K562 (cell line): ENCODE results near the gene SLC9A7. TPM values are rescaled to one million over a fixed set of nuclear protein-coding genes. Genes with fewer than 3 reads are reported as not detected.

ENCODE experiments used
- ATAC-seq: fragments of 200-7000 bp; cut with Tn5 transposase; 3 replicates; pipeline ENCODE4 v1.9.1; 2020; ENCODE audit warnings: moderate library complexity
- BruUV-seq: library from RNA; stranded (reverse); fragments of 400-500 nt; replicated peaks from 2 replicates; lab custom pipeline; 2021; lab: Mats Ljungman, UMichigan
- CTCF ChIA-PET: fragments of 300-600 bp; formaldehyde crosslinking; extraction: SDS; loops from one replicate; lab custom pipeline; 2021; ENCODE audit warnings: low intra/inter-chr PET ratio; lab: Yijun Ruan, JAX
- POLR2A ChIA-PET: fragments of 300-600, 350-650 bp; sonication (Branson Sonifier 250); formaldehyde crosslinking; extraction: SDS; loops from one replicate; lab custom pipeline; 2021; ENCODE audit warnings: antibody characterized with exemption, inconsistent platforms; lab: Yijun Ruan, JAX
- DNase-seq, 4 experiments: peaks; one replicate each; pipeline versions ENCODE4 v3.0.0 to v3.0.0-alpha.2; 2011 to 2018; ENCODE audit warnings: low spot score in 3 of 4, mixed read lengths in 3 of 4; ENCODE audit errors: extremely low read depth in 1 of 4
- FAIRE-seq: peaks from 2 replicates; lab custom pipeline; 2011; peaks lifted over from hg19 to GRCh38; lab: Jason Lieb, UNC
- H2AFZ ChIP-seq: 2 replicates; pipeline ENCODE4 v1.6.0; 2011; ENCODE audit warnings: low read depth, low read length, control low read depth, inconsistent platforms
- H3K27ac ChIP-seq: fragments of 200-600 bp; 3 replicates; pipeline ENCODE4 v1.8.0; 2011; ENCODE audit warnings: low read depth, mild to moderate bottlenecking, control low read depth, inconsistent platforms, low read length, moderate library complexity, mixed read lengths; ENCODE audit errors: extremely low read depth
- H3K27me3 ChIP-seq, 2 experiments: fragments of 300-600 bp in 1 of 2; 2 replicates in 1 of 2; 3 replicates in 1 of 2; pipeline versions ENCODE4 v1.6.0 to v1.8.0; 2011; ENCODE audit warnings: inconsistent platforms in 2 of 2, low read length in 2 of 2, mild to moderate bottlenecking in 1 of 2, mixed read lengths in 1 of 2, moderate library complexity in 1 of 2; ENCODE audit not compliant: control insufficient read depth in 2 of 2, insufficient read depth in 2 of 2
- H3K36me3 ChIP-seq: fragments of 300-600 bp; 3 replicates; pipeline ENCODE4 v1.8.0; 2011; ENCODE audit warnings: mild to moderate bottlenecking, low read length, inconsistent platforms; ENCODE audit not compliant: control insufficient read depth, insufficient read depth
- H3K4me1 ChIP-seq, 2 experiments: fragments of 200-600 bp in 1 of 2; replicated peaks in 1 of 2; 2 replicates in 1 of 2; 3 replicates in 1 of 2; pipeline versions ENCODE4 v1.5.1 to v1.8.0; 2011; ENCODE audit warnings: inconsistent platforms in 2 of 2, low read length in 2 of 2, mild to moderate bottlenecking in 1 of 2, mixed read lengths in 1 of 2, moderate library complexity in 1 of 2; ENCODE audit not compliant: control insufficient read depth in 2 of 2, insufficient read depth in 2 of 2
- H3K4me2 ChIP-seq: 2 replicates; pipeline ENCODE4 v1.6.1; 2011; ENCODE audit warnings: low read length, control low read depth, inconsistent platforms, mixed read lengths; ENCODE audit not compliant: insufficient read depth
- H3K4me3 ChIP-seq: fragments of 200-600 bp; sonication (generic), shearing (Covaris generic); 2 replicates; pipeline ENCODE4 v1.5.1; 2016; ENCODE audit warnings: control low read depth, inconsistent platforms
- H3K79me2 ChIP-seq: fragments of 200-600 bp; 3 replicates; pipeline ENCODE4 v1.8.0; 2011; ENCODE audit warnings: low read length, inconsistent platforms; ENCODE audit not compliant: control insufficient read depth, insufficient read depth
- H3K9ac ChIP-seq, 2 experiments: 2 replicates each; pipeline versions ENCODE4 v1.6.0 to v1.6.1; 2011; ENCODE audit warnings: low read depth in 2 of 2, low read length in 2 of 2, control low read depth in 1 of 2, inconsistent platforms in 1 of 2, mild to moderate bottlenecking in 1 of 2, mixed read lengths in 1 of 2; ENCODE audit not compliant: insufficient read depth in 1 of 2
- H3K9me1 ChIP-seq: one replicate; pipeline ENCODE4 v1.6.0; 2011; ENCODE audit warnings: inconsistent platforms, mild to moderate bottlenecking, low read length, moderate library complexity; ENCODE audit not compliant: control insufficient read depth, insufficient read depth
- H3K9me3 ChIP-seq: replicated peaks from 2 replicates; pipeline ENCODE4 v1.5.1; 2011; ENCODE audit warnings: low read depth, low read length, inconsistent platforms; ENCODE audit not compliant: control insufficient read depth, insufficient read depth
- H4K20me1 ChIP-seq: replicated peaks from 2 replicates; pipeline ENCODE4 v1.6.1; 2011; ENCODE audit warnings: low read length, inconsistent platforms, mixed read lengths; ENCODE audit not compliant: control insufficient read depth, insufficient read depth
- ARID3B ChIP-seq: fragments of 250-450 bp; sonication (Bioruptor Pico); IDR thresholded peaks from 2 replicates; pipeline ENCODE4 v1.4.0; 2020; ENCODE audit warnings: borderline replicate concordance
- DDX20 ChIP-seq: fragments of 450-650 bp; IDR thresholded peaks from 2 replicates; pipeline ENCODE4 v1.6.1; 2016; ENCODE audit warnings: missing genetic modification characterization, low read depth, mild to moderate bottlenecking, missing compliant biosample characterization, moderate library complexity
- ELK1 ChIP-seq: sonication (generic); formaldehyde crosslinking; IDR thresholded peaks from 2 replicates; pipeline ENCODE4 v1.8.1; 2022; ENCODE audit warnings: missing genetic modification reagents
- IFI16 ChIP-seq: fragments of 250-450 bp; sonication (Bioruptor Pico); IDR thresholded peaks from 2 replicates; pipeline ENCODE4 v2.1.2; 2022; ENCODE audit warnings: mild to moderate bottlenecking, inconsistent platforms
- MTA1 ChIP-seq: fragments of 450-650 bp; IDR thresholded peaks from 2 replicates; pipeline ENCODE4 v1.6.1; 2017; ENCODE audit warnings: borderline replicate concordance
- NR2F6 ChIP-seq: fragments of 450-650 bp; formaldehyde crosslinking; IDR thresholded peaks from 2 replicates; pipeline ENCODE4 v1.4.0; 2020; ENCODE audit warnings: mild to moderate bottlenecking
- RCOR1 ChIP-seq, 2 experiments: IDR thresholded peaks; 2 replicates each; pipeline ENCODE4 v1.6.1; 2012; ENCODE audit warnings: low read depth in 2 of 2, low read length in 2 of 2, borderline replicate concordance in 1 of 2, improper control_type of control experiment in 1 of 2
- RHOXF2B ChIP-seq: fragments of 250-450 bp; sonication (Bioruptor Pico); conservative IDR thresholded peaks from 2 replicates; pipeline ENCODE4 v1.5.1; 2021
- SMARCA5 ChIP-seq: fragments of 450-650 bp; IDR thresholded peaks from 2 replicates; pipeline ENCODE4 v1.6.1; 2016
- UBTF ChIP-seq, 2 experiments: IDR thresholded peaks; 2 replicates each; pipeline ENCODE4 v1.6.1; 2012; ENCODE audit warnings: improper control_type of control experiment in 2 of 2, low read depth in 2 of 2, low read length in 2 of 2, borderline replicate concordance in 1 of 2
- ZNF431 ChIP-seq: sonication (generic); formaldehyde crosslinking; IDR thresholded peaks from 2 replicates; pipeline ENCODE4 v1.8.0; 2022; ENCODE audit warnings: mild to moderate bottlenecking, missing genetic modification reagents
- ZNF561 ChIP-seq: fragments of 450-650 bp; formaldehyde crosslinking; conservative IDR thresholded peaks from 2 replicates; pipeline ENCODE4 v1.4.0; 2020; ENCODE audit warnings: mild to moderate bottlenecking, moderate library complexity
- WGBS: fragments of 100-300 bp; shearing (Covaris generic); methylation state at CpG from one replicate; pipeline ENCODE4 v1.1.6; 2016; ENCODE audit warnings: low coverage, mixed read lengths; ENCODE audit not compliant: insufficient coverage; ENCODE audit errors: missing lambda C conversion rate; 5-methylcytosine and 5-hydroxymethylcytosine counted together
- in situ Hi-C: fragments of 300-500 bp; cut with MboI; formaldehyde crosslinking; loops from 4 replicates; pipeline ENCODE4 v1.15.0; 2018; ENCODE audit warnings: inconsistent platforms, mixed read lengths
- intact Hi-C: fragments of 100-400 bp; cut with micrococcal nuclease; formaldehyde crosslinking; loops from 2 replicates; pipeline ENCODE4 v1.14.2; 2022
- polyA plus RNA-seq, 8 experiments: library from polyadenylated mRNA; depleted of rRNA in 4 of 8; stranded (reverse) in 5 of 8; unstranded in 3 of 8; fragments of >200 nt; fragmentation: Nextera tagmentation in 2 of 8; fragmentation: Illumina TruSeq in 1 of 8; extraction: Ambion mirVana in 2 of 8; extraction: Trizol in 1 of 8; gene quantifications; 2 replicates each; pipeline versions ENCODE4 v1.2.1 to v1.2.3, GENCODE V29; 2011 to 2014; ENCODE audit warnings: inconsistent platforms in 1 of 8, missing spikeins in 1 of 8
- total RNA-seq, 7 experiments: library from RNA; depleted of rRNA in 6 of 7; stranded (reverse); fragments of >200 nt in 6 of 7; fragmentation: Illumina TruSeq in 2 of 7; extraction: Trizol in 2 of 7; gene quantifications; 2 replicates each; pipeline versions ENCODE4 v1.2.1 to v1.2.3, GENCODE V29; 2011 to 2021; ENCODE audit warnings: low replicate concordance in 1 of 7

Gene SLC9A7
- total and polyA plus RNA-seq, 9 of the 15 experiments (the other 6 are each of a cell fraction or from before 2014, with no cell fraction given): 0.04 to 0.13 (median 0.09) TPM; not detected in 5

GRCh38 chrX:46710425-46710824, 48.5 kb downstream of the SLC9A7 start (continued):
- TF ChIP-seq UBTF (IDR thresholded peaks at IDR 0.05; ENCODE audit: borderline replicate concordance in 1 of 2, low read depth in 2 of 2, low read length in 2 of 2) (no peak), SMARCA5 (no peak), ELK1 (CRISPR knock-in tag) (no peak), ZNF561 (CRISPR knock-in tag) (no peak)

- Histone ChIP-seq H3K9me1 (no peaks in the 10 kb centered on the region), H3K4me3 (no peak overlapping the region), H3K4me1 (no peaks in the 10 kb centered on the region), H2AFZ (no peak overlapping the region), H3K9ac (no peak overlapping the region), H3K36me3 (no peaks in the 10 kb centered on the region), H4K20me1 (no peaks in the 10 kb centered on the region; the same call in 1 of the 2 replicates), H3K9me3 (no peaks in the 10 kb centered on the region), H3K4me2 (no peak overlapping the region), H3K27ac (no peak overlapping the region), H3K79me2 (no peaks in the 10 kb centered on the region), H3K27me3 (no peaks in the 10 kb centered on the region; a peak in 1 of 5 replicates)
- FAIRE-seq: no peak
- DNase-seq: no peak
- no peak for ATAC-seq
- POLR2A ChIA-PET: interaction anchor here (0.7 kb wide), 1 partner anchor 261 kb away, joined by 3 read pairs; no protein-coding TSS in a partner anchor
- 4% methylated on average over 8 of the region's 9 CpGs for WGBS
- CTCF ChIA-PET: no interaction called here
- BruUV-seq: no TSS peak
- in situ Hi-C loops (no loop called here), intact Hi-C loops (no loop called here)
- TF ChIP-seq MTA1 (no peak), RCOR1 (IDR thresholded peaks at IDR 0.05; ENCODE audit: borderline replicate concordance in 1 of 2, low read depth in 2 of 2, low read length in 2 of 2) (no peak), RHOXF2B (CRISPR knock-in tag) (no peak), ARID3B (no peak), IFI16 (no peak), NR2F6 (no peak), ZNF431 (CRISPR knock-in tag) (no peak), DDX20 (tag) (no peak), UBTF (IDR thresholded peaks at IDR 0.05; ENCODE audit: borderline replicate concordance in 1 of 2, low read depth in 2 of 2, low read length in 2 of 2) (no peak)
Measured at GRCh38 chrX:46707274-46707965, 51.5 kb downstream of the SLC9A7 start.
